GM15510 (cell line): ENCODE results near the gene MTMR10.

Source experiments
- POLR2A ChIP-seq: IDR thresholded peaks from 3 replicates; pipeline ENCODE4 v1.6.1; 2011; ENCODE audit warnings: borderline replicate concordance; ENCODE audit not compliant: insufficient read length; ENCODE audit errors: extremely low read depth

The MTMR10 gene

GRCh38 chr15:30954674-30955073, 36.8 kb downstream of the MTMR10 start:
- TF ChIP-seq POLR2A, result no peak

GRCh38 chr15:30953731-30954378, 37.6 kb downstream of the MTMR10 start:
- TF ChIP-seq POLR2A, result no peak

GRCh38 chr15:30953183-30953582, 38.2 kb downstream of the MTMR10 start:
- no peak for TF ChIP-seq POLR2A

- no peak for TF ChIP-seq POLR2A
These were observed 47.6 kb downstream of the MTMR10 start for GRCh38 chr15:30943654-30944335.

GRCh38 chr15:30941520-30941919, 49.9 kb downstream of the MTMR10 start:
- no peak for TF ChIP-seq POLR2A

- TF ChIP-seq POLR2A, result no peak
These were observed 51.1 kb downstream of the MTMR10 start for GRCh38 chr15:30940359-30940758.

GRCh38 chr15:30939161-30939560, 52.3 kb downstream of the MTMR10 start:
- TF ChIP-seq POLR2A, result no peak

- no peak for TF ChIP-seq POLR2A
These were observed 58.1 kb downstream of the MTMR10 start for GRCh38 chr15:30933293-30933692.

GRCh38 chr15:30930422-30930821, 61.0 kb downstream of the MTMR10 start:
- no peak for TF ChIP-seq POLR2A

GRCh38 chr15:30929982-30930381, 61.4 kb downstream of the MTMR10 start:
- TF ChIP-seq POLR2A, result no peak

- no peak for TF ChIP-seq POLR2A
These were observed 62.3 kb downstream of the MTMR10 start for GRCh38 chr15:30929064-30929669.

- no peak for TF ChIP-seq POLR2A
These were observed 63.4 kb downstream of the MTMR10 start for GRCh38 chr15:30928076-30928475.

- TF ChIP-seq POLR2A, result no peak
These were observed 64.2 kb downstream of the MTMR10 start for GRCh38 chr15:30927148-30927761.

GRCh38 chr15:30926161-30926560, 65.3 kb downstream of the MTMR10 start:
- no peak for TF ChIP-seq POLR2A

GRCh38 chr15:30925686-30926085, 65.7 kb downstream of the MTMR10 start:
- no peak for TF ChIP-seq POLR2A
